Central memory CD4-positive, alpha-beta T cell (primary cell): ENCODE data around the gene CACNA2D1.
"Not testable (repeated sequence)": the region's sequence is repeated elsewhere in the genome, so short reads cannot be mapped to it uniquely, and the experiment has no call there.

Experiments
- DNase-seq: peaks from one replicate; pipeline ENCODE4 v3.0.0; 2022

The CACNA2D1 gene

GRCh38 chr7:82393076-82393839 lies 50.3 kb downstream of the CACNA2D1 start:
- no peak for DNase-seq

- no peak for DNase-seq
These were observed 52.6 kb downstream of the CACNA2D1 start for GRCh38 chr7:82390936-82391335.

DNA sequence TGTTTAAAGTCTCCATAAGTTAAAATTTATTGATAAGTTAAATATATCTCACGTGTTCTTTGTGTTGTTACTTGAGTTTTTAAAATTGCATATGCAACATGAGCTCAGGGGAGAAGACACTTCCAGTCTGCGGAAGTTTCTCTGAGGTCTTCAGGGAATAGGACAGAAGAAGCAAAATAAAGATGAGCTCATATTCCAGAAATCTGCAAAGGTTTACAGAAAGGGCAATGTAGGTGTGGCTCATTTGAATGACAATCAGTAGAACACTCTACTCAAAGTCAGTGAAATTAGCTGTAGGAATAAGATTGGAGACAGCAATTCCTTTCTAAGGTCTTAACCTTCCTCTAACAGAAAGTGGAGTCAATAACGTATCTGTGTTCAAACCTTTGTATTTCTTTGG lies 53.7 kb downstream of the CACNA2D1 start:
- no peak for DNase-seq

DNA sequence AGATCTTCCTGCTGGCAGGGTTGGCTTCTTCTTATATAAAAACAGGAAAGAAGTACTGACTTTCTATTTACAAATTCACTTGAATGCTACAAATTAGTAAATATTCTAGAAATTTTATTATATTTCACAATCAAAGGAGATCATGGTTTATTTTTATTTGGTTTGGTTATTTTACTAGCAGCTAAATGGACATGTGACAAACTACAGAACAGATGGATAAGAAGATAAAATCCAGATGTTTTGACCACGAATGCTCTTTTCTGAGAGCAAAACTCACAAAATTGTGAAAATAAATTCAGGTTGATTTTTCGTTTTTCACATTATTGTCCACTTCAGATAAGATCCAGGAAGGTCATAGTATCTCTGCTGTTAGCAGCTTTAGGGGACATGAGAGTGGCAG lies 55.4 kb downstream of the CACNA2D1 start:
- no peak for DNase-seq

DNA sequence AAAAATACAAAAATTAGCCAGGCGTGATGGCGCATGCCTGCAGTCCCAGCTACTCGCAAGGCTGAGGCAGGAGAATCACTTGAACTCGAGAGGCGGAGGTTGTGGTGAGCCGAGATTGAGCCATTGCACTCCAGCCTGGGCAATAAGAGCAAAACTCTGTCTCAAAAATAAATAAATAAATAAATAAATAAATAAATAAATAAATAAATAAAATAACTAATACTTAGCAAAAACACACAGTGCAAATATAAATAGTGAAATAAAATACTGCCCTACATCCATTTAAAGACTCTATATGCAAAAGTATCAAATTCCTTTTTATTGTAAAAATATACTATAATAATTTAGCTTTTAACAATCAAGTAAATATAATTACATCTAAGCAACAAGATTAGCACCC lies 57.0 kb downstream of the CACNA2D1 start:
- DNase-seq, result not testable (repeated sequence)

DNA sequence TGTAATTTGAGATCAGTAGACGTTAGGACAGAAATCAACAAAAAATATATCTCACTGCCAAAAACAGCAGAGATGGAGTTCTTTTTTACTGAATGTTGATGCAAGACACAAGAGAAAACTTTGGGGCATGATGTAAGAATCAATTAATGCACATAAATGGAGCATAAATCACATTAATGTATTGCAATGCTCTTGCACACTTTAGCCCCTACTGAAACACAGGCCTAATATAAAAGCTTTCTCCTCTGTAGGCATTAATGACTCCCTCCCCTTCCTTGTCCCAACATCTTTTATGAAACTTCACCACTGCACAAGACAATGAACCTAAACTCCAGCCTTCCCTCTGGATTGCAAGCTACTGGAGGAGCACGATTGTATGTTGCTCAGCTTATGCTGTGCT lies 58.8 kb downstream of the CACNA2D1 start:
- no peak for DNase-seq

DNA sequence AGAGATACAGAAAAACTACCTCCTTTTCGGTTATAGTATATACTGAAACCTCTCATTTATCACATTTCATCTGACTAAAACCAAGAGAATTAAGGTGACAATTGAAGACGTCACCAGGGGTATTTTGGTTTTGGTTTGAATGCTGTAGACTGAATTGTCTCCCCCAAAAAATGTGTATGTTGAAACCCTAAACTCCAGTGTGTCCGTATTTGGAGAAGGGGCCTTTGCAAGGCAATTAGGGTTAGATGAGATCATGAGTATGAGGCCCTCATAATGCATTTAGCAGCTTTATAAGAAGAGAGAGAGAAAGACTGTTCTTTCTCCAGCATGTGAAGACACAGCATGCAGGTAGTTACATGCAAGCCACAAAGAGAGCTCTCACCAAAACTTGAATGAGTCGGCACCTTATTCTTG lies 59.5 kb downstream of the CACNA2D1 start:
- no peak for DNase-seq

DNA sequence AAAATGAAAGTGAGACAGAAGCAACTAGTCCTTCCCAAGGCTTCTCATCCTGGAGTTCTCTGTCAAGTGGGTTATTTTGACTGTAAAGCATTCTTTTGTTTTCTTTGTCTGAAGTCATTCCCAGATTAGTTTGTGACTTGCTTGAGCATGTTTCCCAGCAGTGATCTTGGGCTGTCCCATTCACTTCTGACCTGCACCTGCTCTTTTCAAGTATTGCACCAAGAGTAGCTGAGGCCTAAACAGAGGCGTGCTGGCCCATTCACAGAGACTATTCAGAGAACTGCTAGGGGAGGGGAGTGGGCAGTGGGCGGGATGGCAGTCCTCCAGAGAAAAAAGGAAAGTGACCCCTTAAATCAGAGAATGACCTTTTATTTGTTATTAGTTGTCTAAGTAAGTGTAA lies 61.3 kb downstream of the CACNA2D1 start:
- DNase-seq, result no peak

- no peak for DNase-seq
These were observed 66.8 kb downstream of the CACNA2D1 start for GRCh38 chr7:82376739-82377138.

- no peak for DNase-seq
These were observed 67.9 kb downstream of the CACNA2D1 start for GRCh38 chr7:82375713-82376112.

DNA sequence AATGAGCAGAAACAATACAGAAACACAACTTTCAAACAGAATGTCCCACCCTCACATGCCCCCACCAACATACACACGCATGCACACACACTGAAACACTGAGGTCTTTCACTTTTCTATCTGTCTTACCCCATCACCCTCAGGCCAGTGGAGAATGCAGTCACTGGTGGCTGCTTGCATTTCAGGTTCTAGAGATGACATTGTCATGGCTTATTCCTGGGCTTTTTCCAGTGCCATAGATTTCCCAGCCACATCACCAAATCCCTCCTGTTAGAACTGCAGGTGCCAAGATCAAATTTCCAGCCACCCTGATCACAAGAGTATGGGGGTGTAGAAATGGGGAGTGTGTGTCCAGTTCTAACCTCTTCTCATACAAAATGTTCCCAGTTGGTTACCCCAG lies 68.4 kb downstream of the CACNA2D1 start:
- no peak for DNase-seq

GRCh38 chr7:82373926-82374635 lies 69.5 kb downstream of the CACNA2D1 start:
- no peak for DNase-seq

GRCh38 chr7:82364671-82365070 lies 78.9 kb downstream of the CACNA2D1 start:
- DNase-seq, result no peak

DNA sequence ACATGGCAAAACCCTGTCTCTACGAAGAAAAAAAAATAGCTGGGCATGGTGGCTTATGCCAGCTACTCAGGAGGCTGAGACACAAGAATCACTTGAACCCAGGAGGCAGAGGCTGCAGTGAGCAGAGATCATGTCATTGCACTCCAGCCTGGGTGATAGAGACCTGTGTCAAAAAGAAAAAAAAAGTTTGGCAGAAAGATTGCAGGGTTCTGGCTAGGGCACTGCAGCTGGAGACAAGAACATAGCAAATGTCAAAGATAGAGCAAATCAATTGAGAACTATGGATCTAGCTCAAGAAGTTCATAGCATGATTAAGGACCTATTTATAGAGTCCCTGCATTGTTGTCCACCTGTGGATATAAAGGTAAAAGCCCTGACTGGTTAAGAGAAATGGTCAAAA lies 79.5 kb downstream of the CACNA2D1 start:
- DNase-seq, result no peak

- no peak for DNase-seq
These were observed 81.4 kb downstream of the CACNA2D1 start for GRCh38 chr7:82362129-82362706.

GRCh38 chr7:82360591-82361368 lies 82.8 kb downstream of the CACNA2D1 start:
- no peak for DNase-seq

DNA sequence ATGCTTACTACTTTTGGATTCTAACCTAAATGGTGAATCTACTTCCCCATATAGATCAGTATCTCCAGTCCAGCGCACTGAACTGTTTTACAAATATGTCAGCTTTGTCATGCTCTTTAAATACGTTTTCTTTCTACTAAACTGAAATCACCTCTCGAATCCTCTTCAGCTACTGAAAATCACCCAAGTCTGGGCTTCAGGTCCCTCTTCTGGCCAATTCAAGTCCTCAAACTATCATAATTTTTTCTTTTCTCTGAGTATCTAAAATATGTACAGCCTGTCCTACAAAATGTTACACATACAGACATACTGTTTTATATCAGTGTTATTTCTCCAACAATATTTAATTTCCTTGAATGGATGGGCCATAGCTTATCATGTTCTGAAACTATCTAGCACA lies 84.2 kb downstream of the CACNA2D1 start:
- DNase-seq, result no peak

GRCh38 chr7:82358923-82359322 lies 84.7 kb downstream of the CACNA2D1 start:
- no peak for DNase-seq

DNA sequence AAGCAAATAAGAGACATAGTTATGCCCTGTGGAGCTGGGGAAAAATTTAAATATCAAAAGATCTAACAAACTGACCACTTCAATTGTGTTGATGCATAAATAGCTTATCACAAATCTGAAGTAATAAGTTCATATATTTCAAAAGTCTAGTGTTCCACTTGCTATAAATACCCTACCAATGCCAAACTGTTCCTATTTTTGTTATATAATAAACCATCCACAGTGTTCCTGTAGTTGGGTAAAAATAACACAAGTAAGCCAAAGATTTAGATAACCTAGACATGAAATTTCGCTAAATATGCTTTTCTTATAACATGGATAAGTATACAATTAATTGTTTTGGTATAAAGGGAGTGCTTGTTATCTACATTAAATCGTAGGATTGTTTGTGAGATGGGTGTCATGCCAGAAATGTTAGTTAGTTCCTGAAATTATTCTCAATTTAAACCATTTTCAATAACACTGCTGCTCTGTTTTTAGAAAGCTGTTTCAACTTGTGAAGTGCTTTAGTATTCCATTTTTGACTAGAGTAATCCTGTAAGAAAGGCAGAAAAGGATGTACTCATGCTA lies 85.5 kb downstream of the CACNA2D1 start:
- no peak for DNase-seq

DNA sequence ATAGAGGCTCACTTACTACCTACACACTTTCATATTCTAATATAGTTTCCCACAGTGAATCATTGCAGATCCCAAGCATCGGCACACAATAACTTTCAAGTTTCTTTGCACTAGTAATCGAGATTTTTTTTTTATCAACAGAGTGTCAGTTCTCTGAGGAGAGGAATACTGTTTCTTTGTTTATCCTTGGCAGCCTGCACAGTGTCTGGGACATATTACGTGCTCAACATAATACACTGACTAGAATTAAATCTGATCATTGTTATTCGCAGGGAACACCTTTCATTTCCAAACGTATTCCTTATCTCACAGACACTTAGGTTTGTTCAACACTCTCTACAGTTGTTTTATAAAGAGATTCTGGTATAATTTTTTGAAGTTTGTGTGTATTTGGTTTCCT lies 95.3 kb downstream of the CACNA2D1 start:
- no peak for DNase-seq

- no peak for DNase-seq
These were observed 95.8 kb downstream of the CACNA2D1 start for GRCh38 chr7:82347808-82348207.

DNA sequence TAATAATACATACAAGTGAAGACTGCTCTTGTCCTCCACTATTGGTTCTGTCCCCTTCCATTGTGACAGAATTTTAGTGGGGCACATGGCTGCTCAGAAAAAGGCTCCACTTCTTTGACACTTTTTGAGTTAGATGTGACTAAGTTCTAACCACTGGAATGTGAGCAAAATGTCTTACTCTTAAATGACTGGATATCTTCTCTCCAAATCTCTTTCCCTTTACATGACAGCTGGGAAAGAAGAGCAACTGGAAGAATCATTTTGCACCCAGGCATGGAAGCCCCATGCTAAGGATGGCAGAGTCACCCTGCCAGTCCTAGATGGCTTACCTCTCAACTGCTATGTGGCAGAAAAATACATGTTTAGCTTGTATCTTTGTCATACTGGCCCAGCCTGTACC lies 97.7 kb downstream of the CACNA2D1 start:
- no peak for DNase-seq

DNA sequence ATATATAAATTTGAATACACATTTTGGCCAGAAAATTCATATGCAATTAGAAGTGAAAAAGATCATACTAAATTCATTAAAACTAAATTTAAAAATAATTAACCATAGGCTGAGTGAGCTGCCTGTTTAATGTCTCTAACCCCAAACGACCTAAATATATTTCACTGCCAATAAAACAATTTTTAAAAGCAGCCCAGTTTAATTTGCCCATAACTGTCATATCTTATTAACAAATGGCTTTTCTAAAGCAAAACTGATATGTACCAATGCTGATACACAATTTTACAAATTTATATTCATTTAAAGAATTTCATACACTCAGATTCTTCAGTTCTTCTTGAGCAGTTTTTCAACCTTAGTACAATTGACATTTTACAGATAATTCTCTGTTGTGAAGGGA lies 99.9 kb downstream of the CACNA2D1 start:
- DNase-seq, result no peak
